GM19240 (cell line): ENCODE measurements around the gene CIROP.

Experiments
- DNase-seq: peaks from one replicate; pipeline ENCODE4 v3.0.0; 2011; ENCODE audit warnings: low spot score; ENCODE audit not compliant: insufficient read length

Gene CIROP

GRCh38 chr14:23131482-23131881 lies 26.7 kb upstream of the CIROP start:
- DNase-seq: no peak

GRCh38 chr14:23130871-23131270 lies 26.1 kb upstream of the CIROP start:
- DNase-seq: no peak

DNA sequence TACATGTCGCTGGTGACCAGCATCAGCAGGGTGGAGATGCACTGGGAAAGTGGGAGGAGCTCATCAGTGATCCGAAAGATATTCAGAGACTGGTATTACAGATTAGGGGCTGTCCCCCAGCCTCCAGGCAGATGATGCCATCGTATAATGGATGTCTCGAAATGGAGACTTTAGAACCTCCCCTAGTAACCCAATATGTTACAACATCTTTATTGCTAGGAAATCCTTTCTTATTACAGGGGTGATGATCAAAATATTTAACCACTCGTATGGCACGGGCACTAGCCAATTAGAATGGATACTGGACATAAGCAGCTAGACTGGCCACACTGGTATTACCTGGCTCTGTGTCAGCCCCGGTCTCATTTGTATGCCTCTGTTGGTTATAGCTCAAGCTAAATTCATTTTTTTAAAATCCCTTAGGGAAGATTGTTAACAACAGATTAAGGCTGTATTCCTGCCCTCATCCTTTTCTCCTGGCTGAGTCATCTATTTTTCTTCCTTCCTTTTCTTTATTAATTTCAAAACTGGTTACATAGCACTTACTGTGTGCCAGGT lies 25.0 kb upstream of the CIROP start:
- no peak for DNase-seq

DNA sequence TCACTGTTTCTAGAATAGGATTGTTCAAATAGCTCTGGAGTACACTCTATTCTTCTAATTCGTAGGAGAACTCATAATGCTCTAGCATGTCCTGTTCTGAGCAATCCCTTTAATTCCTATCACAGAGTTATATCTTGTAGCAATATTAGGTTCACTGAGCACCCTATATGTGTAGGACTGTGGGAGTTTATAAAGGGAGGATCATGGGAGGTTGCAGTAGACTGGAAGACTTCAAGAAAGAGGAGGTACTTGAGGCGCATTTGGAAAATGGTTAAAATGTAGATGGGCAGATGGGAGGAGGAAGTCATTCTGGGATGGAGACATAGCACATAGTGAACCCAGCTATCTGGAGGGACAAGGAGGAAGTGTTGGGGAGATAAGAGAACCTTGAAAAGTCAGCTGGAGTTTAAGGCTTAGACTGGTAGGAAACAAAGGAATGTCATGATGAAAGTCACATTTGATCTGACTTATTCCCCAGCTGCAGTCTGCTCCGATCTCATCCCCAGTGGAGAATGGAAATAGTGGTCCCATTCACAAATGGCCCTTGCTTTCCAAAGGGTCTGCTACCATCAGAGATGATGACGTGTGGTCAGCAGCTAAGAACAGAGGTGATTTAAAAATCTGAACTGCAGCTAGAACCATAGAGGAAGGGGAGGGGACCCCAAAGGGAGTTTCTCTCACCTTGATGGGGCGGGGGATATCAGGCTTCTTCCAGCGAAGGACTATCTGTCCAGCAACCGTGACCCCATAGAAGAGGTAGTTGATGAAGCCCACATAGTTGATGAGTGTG lies 24.4 kb upstream of the CIROP start:
- DNase-seq: no peak

GRCh38 chr14:23127861-23128260 lies 23.1 kb upstream of the CIROP start:
- DNase-seq: no peak

GRCh38 chr14:23126548-23127278 lies 21.9 kb upstream of the CIROP start:
- no peak for DNase-seq

DNA sequence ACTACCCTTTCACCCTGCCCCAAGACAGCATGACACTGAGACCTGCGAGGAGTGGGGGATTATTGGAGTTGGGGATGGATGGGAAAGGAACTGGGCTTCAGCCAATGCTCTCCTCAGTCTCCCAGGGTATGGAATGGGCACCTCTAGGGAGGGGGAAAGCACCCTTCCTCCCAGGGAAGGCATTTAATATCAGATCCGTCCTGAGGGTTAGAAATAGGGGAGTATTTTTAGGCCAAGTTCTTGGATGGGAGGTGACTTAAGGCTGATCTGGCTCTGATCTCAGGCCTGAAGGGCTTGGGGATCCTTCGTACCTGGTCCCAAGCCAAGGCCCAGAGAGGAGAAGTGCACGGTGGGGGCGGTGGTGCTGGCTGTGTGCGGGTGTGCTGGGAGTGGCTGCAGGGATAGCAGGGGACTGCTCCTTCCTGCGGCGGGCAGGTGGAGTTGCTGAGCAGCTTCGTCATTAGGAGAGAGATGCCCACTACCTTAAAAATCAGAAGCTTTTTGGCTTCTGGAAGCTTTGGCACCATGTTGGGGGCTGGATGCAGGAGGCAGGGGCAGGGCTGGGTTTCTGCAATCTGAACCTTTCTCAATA lies 21.2 kb upstream of the CIROP start:
- DNase-seq: no peak

DNA sequence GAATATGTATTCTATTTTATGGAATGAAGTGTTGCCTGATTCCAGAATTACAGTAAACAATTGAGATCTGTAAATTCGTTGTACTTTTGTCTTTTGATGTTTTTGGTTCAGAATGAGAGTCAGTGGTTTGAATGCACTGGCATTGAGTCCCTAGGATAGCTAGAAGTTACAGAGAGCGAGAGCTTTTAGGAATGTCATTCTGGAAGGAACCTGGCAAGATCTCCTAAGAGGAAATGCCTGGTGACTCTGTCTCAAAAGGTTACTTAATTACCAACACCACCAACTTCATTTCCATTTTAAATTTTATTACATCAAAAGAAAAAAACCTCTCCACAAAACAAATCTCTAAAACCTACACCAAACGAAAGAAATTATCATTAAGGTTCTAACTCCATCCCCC lies 20.2 kb upstream of the CIROP start:
- DNase-seq: no peak

GRCh38 chr14:23124337-23124954 lies 19.7 kb upstream of the CIROP start:
- DNase-seq: no peak

DNA sequence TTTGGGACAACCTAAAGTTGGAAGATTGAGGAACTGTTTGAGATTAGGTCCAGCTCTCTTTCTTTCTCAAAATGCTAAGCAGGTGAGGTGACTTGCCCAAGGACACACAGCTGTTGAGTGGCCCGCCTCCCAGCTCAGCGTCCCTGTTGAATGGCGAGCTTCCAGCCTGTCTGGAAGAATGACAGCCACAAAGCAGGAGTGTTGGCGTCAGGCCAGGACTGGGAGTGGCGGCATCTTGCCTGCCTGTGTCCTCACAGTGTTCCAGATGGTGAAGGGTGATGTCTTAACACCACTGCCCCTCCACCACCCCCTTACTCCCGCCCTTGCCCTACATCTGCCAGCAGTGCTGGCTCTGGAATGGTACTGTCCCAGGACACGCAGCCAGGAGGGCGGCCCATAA lies 18.6 kb upstream of the CIROP start:
- no peak for DNase-seq

GRCh38 chr14:23122086-23122485 lies 17.3 kb upstream of the CIROP start:
- DNase-seq: no peak

GRCh38 chr14:23121361-23121771 lies 16.6 kb upstream of the CIROP start:
- peak; percentile 51 for DNase-seq

DNA sequence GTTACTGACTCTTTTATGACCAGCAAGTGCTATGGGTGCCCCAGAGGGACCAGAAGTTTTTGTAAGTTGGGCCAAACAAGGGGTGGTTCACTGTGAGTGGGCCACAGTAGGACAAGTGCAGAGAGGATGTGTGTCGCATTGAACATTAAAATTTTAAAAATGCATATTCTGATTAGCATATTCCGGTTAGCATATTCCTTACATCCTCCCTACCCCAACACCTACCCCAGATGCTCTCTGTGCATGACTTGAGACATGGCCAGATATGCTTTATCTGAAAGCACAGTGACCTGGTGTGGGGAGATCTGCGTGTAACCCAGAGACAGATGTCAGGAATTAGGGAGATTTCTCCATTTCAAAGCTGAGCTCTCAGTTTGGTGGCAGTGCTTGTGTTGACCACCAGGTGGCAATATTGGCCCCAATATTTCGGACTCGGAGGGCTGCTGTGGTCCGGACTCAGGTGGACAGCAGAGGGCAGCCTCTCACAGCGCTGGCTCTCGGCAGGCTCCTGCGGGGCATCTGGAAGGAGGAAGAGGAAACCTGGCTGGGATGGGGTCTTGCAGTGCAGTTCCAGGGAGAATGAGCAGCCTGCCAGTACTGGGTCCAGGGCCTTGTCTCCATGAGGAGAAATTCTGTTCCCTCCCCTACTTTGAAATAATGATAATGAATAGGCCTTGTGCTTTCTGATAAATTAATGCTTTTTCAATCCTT lies 15.9 kb upstream of the CIROP start:
- DNase-seq: peak; percentile 95

GRCh38 chr14:23119363-23120327 lies 14.9 kb upstream of the CIROP start:
- DNase-seq: no peak

GRCh38 chr14:23118506-23119362 lies 13.9 kb upstream of the CIROP start, which contains the start of gene CEBPE:
Gene CEBPE (minus strand): TSS chr14:23119255. CDS start chr14:23119091, 164 bp downstream.
- DNase-seq: no peak

GRCh38 chr14:23117371-23118020 lies 12.7 kb upstream of the CIROP start:
- DNase-seq: no peak

DNA sequence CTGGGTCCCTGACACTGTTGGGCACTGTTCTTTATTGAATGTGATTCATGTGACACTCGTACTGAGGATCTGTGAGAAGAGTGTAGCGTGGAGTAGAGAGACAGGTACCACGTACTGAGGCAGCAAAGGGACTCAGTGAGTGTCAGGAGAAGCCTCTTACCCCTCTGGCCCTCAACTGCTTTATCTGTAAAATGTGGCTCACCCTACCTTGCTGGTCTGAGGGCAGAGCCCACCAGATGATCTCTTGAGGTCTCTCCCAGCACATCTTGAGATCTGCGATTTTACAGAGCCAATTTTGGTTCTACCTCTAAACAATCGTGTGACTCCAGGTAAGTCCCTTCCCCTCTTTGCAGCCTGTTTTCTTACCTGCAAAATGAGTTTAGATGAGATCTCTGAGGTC lies 11.1 kb upstream of the CIROP start:
- no peak for DNase-seq

- DNase-seq: no peak
Measured at GRCh38 chr14:23115039-23115731, 10.4 kb upstream of the CIROP start.
